Activated CD8-positive, alpha-beta memory T cell treated with anti-CD3 and anti-CD28 coated beads for 4 hours (primary cell): ENCODE data around the gene MRPL10.
A peak's percentile ranks its signal among the peaks of the same experiment; 100 is the strongest.

Source experiments
- DNase-seq, 2 donors: peaks; one replicate each; pipeline ENCODE4 v3.0.0-alpha.2; 2020; ENCODE audit warnings: low read depth in 2 of 2

Gene MRPL10

DNA sequence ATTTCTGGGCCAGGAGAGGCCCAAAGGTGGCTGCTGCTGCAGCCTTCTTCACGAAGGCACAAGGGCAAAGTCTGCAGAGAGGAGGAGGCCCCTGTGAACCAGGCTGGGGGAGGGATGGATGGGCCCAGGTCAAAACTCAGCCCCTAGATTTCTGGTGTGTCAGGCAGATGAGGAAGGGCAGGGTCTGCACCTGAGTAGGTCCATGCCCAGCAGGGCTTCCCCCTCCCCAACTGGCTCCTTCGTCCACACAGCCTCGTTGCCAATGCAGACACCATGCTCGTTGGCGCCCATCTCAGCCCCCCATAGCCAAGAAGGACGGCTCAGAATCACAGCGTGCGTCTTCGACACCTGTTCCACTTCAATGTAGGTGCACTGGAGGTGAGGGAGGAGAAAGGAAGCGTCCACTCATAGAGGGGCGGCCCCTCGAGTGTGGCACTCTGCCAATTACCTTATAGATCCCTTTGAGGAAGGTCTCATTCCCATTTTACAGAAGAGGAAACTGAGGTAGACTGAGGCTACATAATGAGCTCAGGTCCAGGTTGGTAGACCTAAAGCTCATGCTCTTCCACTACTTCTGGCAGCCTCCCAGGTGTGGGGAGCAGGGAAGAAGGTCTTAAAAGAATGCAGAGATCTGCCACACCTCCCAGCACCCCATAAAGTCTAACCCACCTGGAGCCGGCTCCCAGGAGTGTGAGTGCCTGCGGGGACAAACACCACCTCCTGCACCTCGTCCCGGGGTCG, 8.8 kb upstream of the MRPL10 start:
- DNase-seq: no peak

DNA sequence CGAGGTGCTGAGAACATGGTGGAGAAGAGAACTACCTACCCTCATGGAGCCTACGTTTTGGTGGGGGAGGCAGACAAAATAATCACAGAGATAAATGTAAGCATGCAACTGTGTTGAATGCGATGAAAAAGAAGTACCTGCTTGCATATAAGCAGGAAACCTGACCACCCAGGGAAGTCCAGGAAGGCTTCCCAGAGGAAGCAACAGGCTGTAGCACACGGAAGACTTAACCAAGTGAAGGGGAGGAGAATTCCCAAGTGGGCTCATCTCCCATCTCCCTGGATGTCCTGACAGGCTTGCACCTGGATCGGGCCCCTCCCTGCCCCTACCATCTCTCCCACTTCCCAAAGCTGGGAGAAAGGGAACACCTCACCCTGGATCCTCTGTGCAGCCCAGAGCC, 7.7 kb upstream of the MRPL10 start:
- no peak for DNase-seq

DNA sequence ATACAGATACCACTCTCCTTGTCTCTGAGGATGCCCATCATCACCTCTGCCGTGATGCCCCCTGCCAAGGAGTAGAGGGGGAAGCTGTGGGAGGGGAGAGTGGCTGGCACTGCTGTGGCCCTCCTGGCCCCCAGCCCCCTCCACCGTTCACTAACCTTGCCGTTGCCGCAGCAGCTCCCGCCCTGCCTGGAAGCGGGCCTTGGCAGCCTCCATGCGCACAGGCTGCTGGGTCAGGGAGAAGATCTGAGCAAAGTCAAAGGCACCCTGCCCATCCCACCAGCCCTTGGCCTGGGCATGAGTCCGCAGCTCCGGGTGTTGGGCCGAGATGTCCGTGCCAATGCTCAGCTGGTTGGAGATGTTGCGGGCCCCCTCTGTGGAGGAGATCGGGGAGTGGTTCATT, 7.3 kb upstream of the MRPL10 start:
- no peak for DNase-seq

DNA sequence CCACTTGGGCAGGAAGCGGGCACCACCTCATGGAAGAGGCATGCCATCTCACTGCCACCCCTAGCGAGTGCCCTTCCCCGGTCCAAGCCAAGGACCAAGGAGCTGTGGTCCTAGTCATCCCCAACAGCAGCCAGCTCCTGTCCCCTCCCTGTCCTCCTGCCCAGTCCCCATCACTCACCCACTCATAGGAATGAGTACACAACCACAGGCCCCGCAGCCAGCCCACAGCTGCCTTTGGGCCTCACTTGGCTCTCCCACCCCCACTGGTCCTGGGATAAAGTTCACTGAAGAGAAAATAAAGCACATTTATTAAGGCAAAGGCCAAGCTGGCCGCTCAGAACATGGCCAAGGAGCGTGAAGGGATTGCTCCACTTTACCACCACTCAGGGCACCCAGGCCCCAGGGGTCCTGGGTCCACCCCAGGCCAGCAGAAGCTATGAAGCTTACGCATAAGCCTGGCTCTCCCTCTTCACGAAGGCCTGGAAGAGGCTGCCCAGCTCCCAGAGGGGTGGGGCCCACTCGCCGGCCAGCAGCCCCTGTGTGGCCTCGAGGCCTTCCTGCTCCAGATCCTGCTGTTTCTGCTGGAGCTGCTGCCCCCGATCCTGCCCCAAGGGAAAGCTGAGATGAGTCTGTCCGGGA, 6.2 kb upstream of the MRPL10 start:
- DNase-seq: no peak

DNA sequence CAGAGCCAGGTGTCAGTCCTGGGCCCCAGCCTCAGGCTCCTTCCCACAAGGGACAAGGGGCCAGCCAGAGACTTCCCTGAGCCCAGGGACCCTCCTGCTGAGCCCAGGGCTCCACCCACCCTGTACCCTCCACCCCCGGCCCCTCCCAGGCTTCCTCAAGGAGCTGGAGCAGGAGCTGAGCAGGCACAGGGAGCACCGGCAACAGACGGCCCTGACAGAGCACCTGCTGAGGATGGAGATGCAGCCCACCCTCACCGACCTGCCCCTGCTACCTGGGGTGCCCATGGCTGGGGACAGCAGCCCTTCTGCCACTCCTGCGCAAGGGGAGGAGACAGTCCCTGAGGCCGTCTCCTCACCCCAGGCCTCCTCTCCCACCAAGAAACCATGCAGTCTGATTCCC, 5.3 kb upstream of the MRPL10 start:
- DNase-seq: no peak

DNA sequence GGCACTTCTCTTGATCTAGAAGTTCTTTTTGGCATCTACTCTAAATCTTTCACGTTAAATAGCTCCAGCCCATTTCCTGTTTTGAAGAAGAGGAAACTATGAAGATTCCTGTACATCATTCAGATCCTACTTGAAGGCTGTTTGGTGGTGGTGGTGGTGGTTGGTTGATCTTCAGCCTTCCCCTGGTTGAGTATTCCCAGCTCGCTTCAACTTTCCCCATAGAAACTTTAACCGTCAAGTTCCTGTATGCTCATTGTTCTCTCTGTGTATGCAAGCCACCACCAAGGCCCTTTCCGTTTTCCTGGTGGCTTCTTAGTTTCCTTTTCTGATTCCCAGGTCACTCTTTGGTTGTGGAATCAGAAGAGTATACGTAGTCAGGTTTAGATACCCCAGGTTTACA, 3.4 kb upstream of the MRPL10 start:
- DNase-seq: no peak

DNA sequence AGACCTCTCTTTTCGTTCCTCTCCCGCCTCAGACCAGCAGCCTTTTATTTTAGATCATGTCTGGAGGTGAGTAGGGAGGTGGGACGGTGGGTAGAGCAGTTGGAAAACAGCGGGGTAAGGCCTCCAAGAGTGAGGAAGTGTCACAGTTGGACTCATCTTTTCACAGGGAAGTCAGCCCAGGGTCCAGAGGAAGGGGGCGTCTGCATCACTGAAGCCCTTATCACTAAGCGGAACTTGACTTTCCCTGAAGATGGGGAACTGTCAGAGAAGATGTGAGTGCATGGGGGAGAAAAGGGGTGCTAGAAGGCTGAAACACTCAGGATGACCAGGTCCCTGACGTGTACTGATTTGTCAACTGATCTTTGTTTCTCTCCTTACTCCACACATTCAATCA, 590 bp upstream of the MRPL10 start:
- DNase-seq: no peak

DNA sequence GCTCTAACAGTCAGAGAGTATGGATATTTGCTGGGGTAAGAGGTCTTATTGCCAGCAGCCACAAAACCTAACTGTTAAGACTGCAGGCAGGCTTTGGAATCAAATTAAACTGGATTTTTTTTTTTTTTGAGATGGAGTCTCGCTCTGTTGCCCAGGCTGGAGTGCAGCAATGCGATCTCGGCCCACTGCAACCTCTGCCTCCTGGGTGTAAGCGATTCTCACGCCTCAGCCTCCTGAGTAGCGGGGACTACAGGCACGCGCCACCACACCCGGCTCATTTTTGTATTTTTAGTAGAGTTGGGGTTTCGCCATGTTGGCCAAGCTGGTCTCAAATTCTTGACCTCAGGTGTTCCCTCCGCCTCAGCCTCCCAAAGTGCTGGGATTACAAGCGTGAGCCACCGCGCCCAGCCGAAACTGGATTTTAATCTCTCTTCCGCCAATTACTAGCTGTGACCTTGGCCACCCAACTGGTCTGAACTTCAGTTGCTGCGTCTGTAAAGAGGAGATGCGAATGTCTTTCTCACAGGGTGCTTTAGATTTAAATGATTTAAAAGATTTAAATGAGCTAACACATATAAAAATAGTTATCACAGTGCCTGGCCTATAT, 842 bp downstream of the MRPL10 start:
- DNase-seq: no peak

DNA sequence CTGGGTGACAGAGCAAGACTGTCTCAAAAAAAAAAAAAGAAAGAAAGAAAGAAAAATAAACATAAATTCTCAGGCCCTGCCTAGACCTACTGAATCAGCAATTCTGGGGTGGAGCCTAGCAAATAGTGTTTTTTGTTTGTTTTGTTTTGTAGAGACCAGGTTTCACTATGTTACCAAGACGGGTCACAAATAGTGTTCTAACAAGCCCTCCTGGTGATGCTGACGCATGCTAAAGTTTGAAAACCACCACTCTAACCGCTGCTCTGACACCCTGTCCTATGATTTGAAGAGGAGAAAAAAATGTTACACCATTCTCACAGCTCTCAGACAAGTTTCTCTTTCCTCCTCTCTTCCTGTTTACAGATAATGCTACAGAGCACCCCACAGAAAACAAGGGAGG, 1.5 kb downstream of the MRPL10 start:
- DNase-seq: peak; percentile 15 to 41

DNA sequence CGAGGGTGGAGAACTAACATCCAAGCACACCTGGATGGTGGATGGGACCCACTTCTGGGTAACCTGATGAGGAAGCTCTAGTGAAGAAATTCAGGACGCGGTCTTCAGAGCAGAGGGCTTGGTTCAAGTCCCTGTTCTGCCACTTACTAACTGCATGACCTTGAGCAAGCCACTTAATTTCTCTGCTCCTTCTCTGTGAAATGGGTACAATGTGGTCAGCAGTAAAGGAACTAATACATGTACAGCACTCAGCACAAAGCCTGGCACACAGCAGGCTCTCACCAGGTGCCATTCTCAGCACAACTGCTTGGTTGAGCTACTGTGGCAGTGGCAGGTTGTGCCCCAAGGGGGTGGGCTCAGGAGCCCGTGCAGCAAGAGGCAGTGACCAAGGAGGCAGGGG, 7.8 kb downstream of the MRPL10 start:
- DNase-seq: no peak

DNA sequence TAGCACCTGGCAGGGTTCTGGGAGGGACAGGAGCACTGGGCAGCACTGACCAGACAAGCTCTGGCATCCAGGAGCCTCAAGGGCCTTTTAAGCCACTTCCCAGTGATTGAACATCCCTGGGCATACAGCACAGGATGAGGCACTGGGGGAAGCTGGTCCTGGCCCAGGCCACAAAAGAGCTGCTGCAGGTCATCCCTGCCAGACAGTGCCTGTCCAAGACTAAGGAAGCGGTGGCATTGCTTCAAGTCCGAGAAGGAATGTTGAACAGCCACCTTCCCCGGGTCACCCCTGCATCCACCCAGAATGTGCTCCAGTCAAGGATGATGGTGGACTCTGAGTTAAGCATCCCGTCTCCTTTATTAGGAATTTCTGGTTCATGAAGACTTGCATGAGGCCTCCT, 8.6 kb downstream of the MRPL10 start:
- DNase-seq: no peak

DNA sequence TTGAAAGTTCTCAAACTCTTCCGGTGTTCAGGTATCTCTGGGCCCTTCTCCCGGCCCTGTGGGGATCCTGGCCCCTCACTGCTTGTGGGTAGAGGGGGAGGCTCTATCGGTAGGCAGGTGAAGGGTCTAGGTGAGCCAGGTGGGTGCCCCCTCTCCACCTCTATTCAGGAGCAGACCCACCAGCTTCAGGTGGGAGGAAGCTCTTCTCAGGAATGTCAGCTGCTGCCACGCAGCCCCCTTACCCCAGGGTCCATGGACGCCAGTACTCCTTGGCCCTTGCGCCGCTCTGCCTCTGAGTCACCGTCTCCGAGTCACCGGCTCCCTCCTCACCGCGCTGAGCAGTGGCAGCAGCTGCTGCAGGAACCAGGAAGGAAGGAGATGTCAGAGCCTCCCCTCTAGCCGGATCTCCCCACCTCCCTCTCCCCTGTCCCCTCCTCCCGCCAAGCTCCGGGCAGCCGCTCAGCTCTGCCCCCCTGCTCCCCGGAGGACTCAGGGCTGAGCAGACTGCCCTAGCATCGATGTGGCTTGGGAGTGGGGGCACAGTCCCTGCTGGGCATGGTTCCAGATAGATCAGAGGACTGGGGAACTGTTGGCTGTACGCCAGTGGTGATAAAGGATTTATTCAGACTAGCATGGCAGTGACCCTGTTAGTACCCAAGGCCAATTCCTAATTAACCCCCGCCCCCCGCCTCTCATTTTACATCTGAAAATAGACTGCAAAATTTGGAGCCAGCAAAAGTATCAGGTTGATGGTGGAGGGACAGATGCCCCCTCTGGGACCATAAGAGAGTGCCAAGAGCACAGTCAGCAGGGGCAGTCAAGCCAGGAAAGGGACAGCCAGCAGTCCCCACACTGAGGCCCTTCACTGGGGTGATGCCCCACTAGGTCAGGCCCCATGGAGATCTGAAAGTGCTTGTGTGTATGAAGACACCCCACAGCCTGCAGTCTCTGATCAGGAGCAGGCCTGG, 9.6 kb downstream of the MRPL10 start, which contains the start of gene OSBPL7:
Gene OSBPL7, minus strand, starts transcription at position 371 of the 968 bp plus-strand sequence. CDS start 1,516 bp downstream, outside the sequence.
- peak; percentile 54 to 63 for DNase-seq

DNA sequence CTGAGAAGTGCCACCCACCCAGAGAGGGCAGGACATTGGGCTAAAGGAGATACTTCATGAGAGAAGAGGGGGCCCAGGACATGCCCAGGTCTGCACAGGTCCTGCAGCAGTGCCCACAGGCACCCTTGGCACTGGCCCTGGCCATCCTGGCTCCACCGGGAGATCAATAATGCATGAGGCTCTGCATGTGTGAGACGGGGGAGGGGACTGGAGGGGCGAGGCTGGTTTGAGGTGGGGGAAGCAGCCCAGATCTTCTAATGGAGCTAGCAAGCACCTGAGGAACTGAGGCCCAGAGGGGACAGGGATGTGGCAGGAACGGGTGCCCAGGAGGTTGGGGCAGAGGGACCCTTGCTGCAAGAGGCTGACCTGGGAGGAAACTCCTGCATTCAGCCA, 10.3 kb downstream of the MRPL10 start:
- DNase-seq: no peak

DNA sequence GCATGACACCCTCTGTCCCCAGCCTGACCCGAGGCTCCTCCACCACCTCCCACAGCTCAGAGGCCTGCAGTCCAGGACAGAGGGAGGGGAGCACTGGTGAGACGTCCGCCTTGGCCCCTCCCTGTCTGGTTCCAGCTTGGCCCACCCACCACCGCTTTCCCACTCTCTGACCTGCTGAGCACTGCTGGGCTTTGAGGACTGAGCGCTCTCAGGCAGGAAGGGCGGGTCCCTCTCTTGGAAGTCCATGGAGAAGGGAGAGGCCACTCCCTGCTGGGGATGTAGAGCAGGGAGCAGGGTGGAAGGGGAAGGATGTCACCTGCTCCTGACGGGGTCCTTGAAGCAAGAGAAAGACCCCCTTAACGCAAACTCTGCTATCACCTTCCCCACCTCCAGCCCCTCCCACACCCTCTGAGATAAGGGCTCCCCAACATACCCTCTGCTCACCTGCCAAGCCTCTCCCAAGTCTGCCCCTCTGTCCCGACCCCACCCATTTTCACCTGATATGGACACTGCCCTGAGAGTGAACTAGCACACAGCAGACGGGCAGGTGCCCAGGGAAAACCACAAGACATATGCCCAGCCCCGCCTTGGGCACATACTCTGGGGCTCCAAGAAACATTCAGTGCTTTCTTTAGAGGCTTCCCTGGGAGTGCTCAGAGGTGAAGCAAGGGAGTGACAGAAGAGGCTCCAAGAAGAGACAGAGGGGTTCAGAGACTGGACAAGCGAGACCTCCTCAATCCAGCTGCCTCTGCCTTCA, 11.1 kb downstream of the MRPL10 start:
- no peak for DNase-seq

DNA sequence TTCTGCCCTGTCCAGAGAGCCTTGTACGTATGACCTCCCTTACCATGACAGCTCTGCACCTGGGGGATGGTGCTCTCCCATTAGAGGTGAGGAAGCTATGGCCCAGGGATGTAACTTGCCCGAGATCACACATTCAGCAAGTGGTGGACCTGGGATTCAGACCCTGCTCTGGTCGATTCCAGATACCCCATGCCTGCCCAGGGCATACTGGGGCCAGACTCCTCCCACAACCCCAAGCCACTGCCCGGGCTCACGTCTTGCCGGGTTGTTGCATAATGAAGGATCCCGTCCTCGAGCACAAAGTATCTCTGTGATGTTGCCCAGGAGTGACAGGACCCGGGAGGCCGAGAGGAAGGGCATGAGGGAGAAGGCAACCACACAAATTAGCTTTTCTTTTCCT, 11.9 kb downstream of the MRPL10 start:
- no peak for DNase-seq

DNA sequence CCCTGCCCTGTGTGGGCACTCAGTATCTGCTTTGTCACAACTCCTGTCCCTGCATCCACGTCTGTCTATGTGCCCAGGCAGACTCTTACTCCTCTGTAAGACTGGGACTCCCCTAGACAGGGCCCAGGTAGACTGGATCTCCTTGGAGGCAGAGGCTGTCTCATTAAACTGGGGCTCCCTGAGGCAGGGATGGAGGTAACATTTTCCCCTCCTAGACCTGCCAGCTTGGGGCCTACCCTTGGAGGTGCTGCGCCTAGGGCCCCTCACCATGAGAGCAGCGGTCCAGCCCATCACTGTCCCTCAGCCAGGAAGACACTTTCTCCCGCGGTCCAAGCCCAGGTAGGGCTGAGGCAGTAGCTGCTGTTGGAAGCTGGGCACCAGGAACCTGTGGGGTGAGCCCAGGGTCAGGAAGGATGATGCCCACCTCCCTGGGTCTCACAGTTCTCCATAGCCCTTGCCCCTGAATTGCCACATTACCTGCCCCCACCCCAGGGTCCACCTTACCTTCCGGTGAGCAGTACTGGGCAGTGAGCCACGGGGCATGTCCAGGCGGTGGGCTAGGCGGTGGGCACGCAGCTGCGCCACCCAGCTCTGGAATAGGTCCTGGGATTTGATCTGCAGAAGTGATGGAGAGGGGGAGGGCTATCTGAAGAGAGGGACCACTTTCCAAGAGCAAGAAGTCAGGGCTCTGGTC, 13.2 kb downstream of the MRPL10 start:
- no peak for DNase-seq

DNA sequence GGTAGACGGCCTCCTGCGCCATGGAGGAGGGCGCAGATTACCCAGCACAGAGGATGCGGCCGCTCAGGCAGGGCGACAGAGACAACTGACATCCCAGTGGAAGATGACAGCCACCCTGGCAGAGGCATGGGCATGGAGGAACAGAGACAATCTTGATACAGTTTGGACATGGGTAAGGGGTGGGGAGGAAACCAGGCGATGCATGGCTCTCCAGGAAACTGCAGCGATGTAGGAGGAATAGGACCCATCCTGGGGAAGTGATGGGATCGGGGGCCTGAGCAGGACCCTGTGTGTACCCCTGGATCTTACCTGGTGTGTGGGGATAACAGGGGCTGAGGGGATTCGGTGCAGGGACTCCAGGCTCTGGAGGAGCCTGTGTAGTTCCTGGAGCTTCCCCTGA, 14.4 kb downstream of the MRPL10 start:
- DNase-seq: no peak

DNA sequence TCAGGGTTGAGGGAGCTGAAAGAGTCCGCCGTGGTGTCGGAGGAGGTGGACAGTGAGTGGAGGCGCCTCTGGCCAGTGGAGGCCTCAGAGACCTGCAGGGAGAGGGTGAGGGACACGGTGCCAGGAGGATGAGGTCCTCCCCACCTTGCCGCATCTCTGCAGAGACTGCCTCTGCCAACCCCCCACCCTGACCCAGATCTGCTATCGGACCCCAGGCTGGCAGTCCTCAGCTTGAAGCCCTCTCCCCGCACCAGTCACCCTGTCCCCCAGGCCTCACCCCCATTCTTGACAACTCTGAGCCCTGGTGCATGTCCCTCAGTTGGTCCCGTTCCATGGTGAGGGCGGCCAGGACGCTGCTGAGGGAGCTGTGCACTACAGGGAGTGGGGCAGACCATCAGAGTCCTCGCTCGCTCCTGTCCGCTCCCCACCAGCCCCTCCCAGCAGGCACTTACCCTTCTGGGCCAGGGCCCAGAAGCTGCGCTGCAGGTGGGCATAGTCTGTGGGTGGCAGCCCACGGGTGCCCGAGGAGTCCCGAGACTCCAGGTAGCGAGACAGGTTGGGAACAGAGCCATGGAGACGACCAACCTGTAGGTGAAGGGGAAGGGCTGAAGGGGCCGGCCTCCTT, 15.1 kb downstream of the MRPL10 start:
- no peak for DNase-seq

DNA sequence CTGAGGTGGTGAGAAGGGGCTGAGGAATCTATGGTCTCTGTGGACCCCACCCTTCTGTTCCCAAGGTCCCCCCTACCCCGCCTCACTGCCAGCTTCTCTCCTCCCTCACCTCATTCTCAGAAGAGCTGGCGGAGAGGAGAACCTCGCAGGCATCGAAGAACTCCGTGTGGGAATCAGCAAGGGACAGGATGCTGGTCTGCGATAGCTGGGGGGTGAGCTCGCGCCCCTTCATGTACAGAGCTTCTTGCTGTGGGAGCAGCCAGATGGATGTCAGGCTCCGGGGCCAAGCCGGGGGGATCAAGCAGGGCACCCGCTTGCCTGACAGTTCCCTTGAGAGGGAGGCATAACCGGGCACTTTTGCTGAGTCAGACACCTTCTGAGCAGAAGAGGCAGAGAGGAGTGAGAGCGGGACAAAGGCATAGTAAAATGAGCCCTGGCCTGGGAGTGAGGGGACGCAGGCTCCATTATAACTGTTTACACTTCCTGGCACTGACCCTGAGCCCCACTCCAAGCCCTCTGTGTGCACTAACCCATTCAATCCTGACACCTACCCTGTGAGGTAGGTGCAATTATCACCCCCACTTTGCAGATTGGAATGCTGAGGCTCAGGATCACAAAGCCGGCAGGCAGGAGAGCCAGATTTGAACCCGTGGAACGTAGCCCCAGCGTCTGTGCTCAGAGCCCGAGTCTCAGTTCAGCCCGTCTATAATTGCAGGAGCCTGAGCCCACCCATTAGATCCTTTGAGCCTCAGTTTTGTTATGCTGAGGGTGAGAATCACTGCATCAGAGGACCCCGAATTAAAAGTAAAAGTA, 16.0 kb downstream of the MRPL10 start:
- DNase-seq: no peak
